Measurements from ENCODE around the gene ZNF488. TPM values are rescaled to one million over a fixed set of nuclear protein-coding genes. Genes with fewer than 3 reads are reported as not detected.

Gene ZNF488
- total RNA-seq, 4 donors from 2014 or later = 0.12 to 0.47 TPM; not detected in 2

GRCh38 chr10:47356708-47357107 lies 27.4 kb downstream of the ZNF488 start:
- no peak for ATAC-seq
- WGBS, 2 donors (ENCODE audit: low coverage in 1 of 2) = 85 to 100% methylated on average over 2 to 4 of the region's 5 CpGs
- H3K4me3 ChIP-seq = no peak overlapping the region
- no peaks in the 10 kb centered on the region for H3K9me3 ChIP-seq
- no peaks in the 10 kb centered on the region for H3K4me1 ChIP-seq
- H3K36me3 ChIP-seq = no peaks in the 10 kb centered on the region
- H3K27me3 ChIP-seq = no peaks in the 10 kb centered on the region
- no peak overlapping the region for H3K27ac ChIP-seq
- no peak for TF ChIP-seq POLR2A (IDR thresholded peaks at IDR 0.05)
- TF ChIP-seq EP300 (IDR thresholded peaks at IDR 0.05) = no peak
- TF ChIP-seq CTCF (IDR thresholded peaks at IDR 0.05) = no peak
- no peak for TF ChIP-seq POLR2AphosphoS5 (IDR thresholded peaks at IDR 0.05)

- H3K27ac ChIP-seq = no peak overlapping the region
- no peaks in the 10 kb centered on the region for H3K9me3 ChIP-seq
- WGBS, 2 donors (ENCODE audit: low coverage in 1 of 2) = 50 to 75% methylated on average over 1 of the region's 1 CpG
- H3K4me3 ChIP-seq = no peak overlapping the region
- ATAC-seq = no peak
- no peaks in the 10 kb centered on the region for H3K4me1 ChIP-seq
- no peaks in the 10 kb centered on the region for H3K27me3 ChIP-seq
- no peaks in the 10 kb centered on the region for H3K36me3 ChIP-seq
- no peak for TF ChIP-seq EP300 (IDR thresholded peaks at IDR 0.05)
- TF ChIP-seq POLR2AphosphoS5 (IDR thresholded peaks at IDR 0.05) = no peak
- no peak for TF ChIP-seq POLR2A (IDR thresholded peaks at IDR 0.05)
- no peak for TF ChIP-seq CTCF (IDR thresholded peaks at IDR 0.05)
These were observed 29.2 kb downstream of the ZNF488 start for GRCh38 chr10:47354900-47355299.

GRCh38 chr10:47354165-47354564 lies 29.9 kb downstream of the ZNF488 start:
- Histone ChIP-seq H3K4me1 (no peaks in the 10 kb centered on the region), H3K27me3 (no peaks in the 10 kb centered on the region), H3K36me3 (no peaks in the 10 kb centered on the region), H3K4me3 (no peak overlapping the region), H3K9me3 (no peaks in the 10 kb centered on the region), H3K27ac (no peak overlapping the region)
- ATAC-seq = no peak
- TF ChIP-seq EP300 (IDR thresholded peaks at IDR 0.05) = no peak
- TF ChIP-seq CTCF (IDR thresholded peaks at IDR 0.05) = no peak
- no peak for TF ChIP-seq POLR2A (IDR thresholded peaks at IDR 0.05)
- TF ChIP-seq POLR2AphosphoS5 (IDR thresholded peaks at IDR 0.05) = no peak
- WGBS, 2 donors (ENCODE audit: low coverage in 1 of 2) = 61 to 64% methylated on average over 3 to 4 of the region's 4 CpGs

GRCh38 chr10:47353351-47353750 lies 30.7 kb downstream of the ZNF488 start:
- Histone ChIP-seq H3K9me3 (no peaks in the 10 kb centered on the region), H3K36me3 (no peaks in the 10 kb centered on the region), H3K27me3 (no peaks in the 10 kb centered on the region), H3K4me1 (no peaks in the 10 kb centered on the region), H3K4me3 (no peak overlapping the region), H3K27ac (no peak overlapping the region)
- ATAC-seq = no peak
- TF ChIP-seq POLR2A (IDR thresholded peaks at IDR 0.05) = no peak
- no peak for TF ChIP-seq POLR2AphosphoS5 (IDR thresholded peaks at IDR 0.05)
- TF ChIP-seq EP300 (IDR thresholded peaks at IDR 0.05) = no peak
- no peak for TF ChIP-seq CTCF (IDR thresholded peaks at IDR 0.05)
- WGBS, 2 donors (ENCODE audit: low coverage in 1 of 2) = no CpG with 5 or more reads among the region's 6 CpGs

- Histone ChIP-seq H3K27me3 (no peaks in the 10 kb centered on the region), H3K27ac (no peak overlapping the region), H3K4me3 (no peak overlapping the region), H3K4me1 (no peaks in the 10 kb centered on the region), H3K9me3 (no peaks in the 10 kb centered on the region), H3K36me3 (no peaks in the 10 kb centered on the region)
- TF ChIP-seq EP300 (IDR thresholded peaks at IDR 0.05) (no peak), POLR2AphosphoS5 (IDR thresholded peaks at IDR 0.05) (no peak), POLR2A (IDR thresholded peaks at IDR 0.05) (no peak), CTCF (IDR thresholded peaks at IDR 0.05) (no peak)
- WGBS, 2 donors (ENCODE audit: low coverage in 1 of 2) = 80 to 93% methylated on average over 1 to 3 of the region's 14 CpGs
- no peak for ATAC-seq
These were observed 31.9 kb downstream of the ZNF488 start for GRCh38 chr10:47351899-47352815.

All from gastroesophageal sphincter (tissue), 4 donors.